Measurements from ENCODE around the gene PARD3B.

DNA sequence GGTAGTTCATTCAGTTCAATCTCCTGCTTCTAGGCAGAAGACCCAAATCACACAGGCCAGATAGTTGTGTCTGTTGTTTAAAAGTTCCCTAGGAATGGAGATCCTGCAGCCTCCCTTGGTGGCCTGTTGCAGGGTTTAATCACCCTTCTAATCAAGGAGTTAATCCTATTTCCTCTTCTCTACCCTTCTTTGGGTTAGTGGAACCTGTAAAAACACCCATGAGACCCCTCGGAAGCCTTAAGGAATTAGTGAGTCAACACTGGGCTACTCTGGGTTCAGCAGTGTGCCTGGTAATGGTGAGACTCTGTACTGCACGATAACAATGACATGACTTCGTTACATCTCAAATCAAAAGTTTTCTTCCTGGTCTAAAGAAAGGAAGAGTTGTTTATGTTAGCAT is 919.4 kb downstream of the PARD3B start:
- TF ChIP-seq, protein P1, sequence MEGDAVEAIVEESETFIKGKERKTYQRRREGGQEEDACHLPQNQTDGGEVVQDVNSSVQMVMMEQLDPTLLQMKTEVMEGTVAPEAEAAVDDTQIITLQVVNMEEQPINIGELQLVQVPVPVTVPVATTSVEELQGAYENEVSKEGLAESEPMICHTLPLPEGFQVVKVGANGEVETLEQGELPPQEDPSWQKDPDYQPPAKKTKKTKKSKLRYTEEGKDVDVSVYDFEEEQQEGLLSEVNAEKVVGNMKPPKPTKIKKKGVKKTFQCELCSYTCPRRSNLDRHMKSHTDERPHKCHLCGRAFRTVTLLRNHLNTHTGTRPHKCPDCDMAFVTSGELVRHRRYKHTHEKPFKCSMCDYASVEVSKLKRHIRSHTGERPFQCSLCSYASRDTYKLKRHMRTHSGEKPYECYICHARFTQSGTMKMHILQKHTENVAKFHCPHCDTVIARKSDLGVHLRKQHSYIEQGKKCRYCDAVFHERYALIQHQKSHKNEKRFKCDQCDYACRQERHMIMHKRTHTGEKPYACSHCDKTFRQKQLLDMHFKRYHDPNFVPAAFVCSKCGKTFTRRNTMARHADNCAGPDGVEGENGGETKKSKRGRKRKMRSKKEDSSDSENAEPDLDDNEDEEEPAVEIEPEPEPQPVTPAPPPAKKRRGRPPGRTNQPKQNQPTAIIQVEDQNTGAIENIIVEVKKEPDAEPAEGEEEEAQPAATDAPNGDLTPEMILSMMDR (conservative IDR thresholded peaks at IDR 0.05), result no peak
- no peak for TF ChIP-seq EZH2 (IDR thresholded peaks at IDR 0.05; ENCODE audit: low read depth)

Data from PC-9 (cell line).